ENCODE measurements around the gene ZNF507.
A peak's percentile ranks its signal among the peaks of the same experiment; 100 is the strongest.

DNA sequence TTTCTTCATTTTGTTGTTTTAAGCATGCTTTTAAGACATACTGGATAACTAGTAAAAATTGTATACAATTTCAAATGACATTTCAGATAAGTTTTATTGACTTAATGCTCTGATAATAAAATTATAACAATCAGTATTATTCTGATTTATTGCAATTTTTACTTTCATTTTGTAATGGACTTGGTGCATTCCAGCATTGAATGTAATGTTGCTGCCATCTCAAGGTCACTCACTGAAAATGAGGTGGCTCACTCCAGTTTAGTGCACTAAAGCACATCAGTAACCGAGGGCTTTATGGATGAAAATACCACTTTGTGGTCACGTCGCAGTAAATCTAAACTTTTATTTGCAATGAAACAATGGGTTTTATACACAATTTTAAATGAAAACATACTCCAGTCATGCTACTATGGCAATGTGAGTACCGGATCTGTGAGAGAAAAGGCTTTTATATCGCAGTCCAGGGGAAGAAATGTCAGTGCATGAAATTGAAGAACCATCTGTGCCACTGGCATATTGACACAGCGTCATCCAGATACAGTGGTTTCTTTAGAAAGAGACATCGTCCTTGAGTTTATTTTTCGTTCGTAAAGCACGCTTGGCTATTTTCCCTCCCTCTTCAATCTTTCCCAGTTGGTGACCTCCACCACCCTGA is 20.7 kb upstream of the ZNF507 start:
- TF ChIP-seq EZH2phosphoT487 (IDR thresholded peaks at IDR 0.05; ENCODE audit: low read depth), result no peak
- TF ChIP-seq, protein P1, sequence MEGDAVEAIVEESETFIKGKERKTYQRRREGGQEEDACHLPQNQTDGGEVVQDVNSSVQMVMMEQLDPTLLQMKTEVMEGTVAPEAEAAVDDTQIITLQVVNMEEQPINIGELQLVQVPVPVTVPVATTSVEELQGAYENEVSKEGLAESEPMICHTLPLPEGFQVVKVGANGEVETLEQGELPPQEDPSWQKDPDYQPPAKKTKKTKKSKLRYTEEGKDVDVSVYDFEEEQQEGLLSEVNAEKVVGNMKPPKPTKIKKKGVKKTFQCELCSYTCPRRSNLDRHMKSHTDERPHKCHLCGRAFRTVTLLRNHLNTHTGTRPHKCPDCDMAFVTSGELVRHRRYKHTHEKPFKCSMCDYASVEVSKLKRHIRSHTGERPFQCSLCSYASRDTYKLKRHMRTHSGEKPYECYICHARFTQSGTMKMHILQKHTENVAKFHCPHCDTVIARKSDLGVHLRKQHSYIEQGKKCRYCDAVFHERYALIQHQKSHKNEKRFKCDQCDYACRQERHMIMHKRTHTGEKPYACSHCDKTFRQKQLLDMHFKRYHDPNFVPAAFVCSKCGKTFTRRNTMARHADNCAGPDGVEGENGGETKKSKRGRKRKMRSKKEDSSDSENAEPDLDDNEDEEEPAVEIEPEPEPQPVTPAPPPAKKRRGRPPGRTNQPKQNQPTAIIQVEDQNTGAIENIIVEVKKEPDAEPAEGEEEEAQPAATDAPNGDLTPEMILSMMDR (IDR thresholded peaks at IDR 0.05; ENCODE audit: low read depth, low read length), result peak; percentile 33

Measured in OCI-LY3 (cell line).